ENCODE data around the gene RNF130.

The RNF130 gene

GRCh38 chr5:179912951-179913350, 158.6 kb downstream of the RNF130 start:
- DNase-seq: no peak

DNA sequence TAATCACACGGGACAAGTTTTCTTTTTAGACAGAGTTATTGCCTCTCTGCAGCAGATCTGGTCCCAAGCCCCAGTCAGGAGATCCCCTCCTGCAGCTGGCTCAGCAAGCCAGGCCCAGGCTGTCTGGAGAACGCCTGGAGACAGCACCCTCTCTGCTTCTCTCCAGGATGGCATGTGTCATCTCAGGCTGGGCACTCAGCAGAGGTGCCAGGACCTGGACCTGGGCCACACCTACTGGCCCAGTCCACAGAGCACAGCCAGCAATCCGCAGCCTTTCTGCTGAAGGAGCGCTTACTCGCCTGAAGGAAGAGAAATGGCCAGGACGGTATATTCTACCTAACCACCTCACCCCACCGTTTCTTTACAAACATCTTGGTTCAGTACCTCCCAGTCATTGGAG, 159.2 kb downstream of the RNF130 start:
- no peak for DNase-seq

DNA sequence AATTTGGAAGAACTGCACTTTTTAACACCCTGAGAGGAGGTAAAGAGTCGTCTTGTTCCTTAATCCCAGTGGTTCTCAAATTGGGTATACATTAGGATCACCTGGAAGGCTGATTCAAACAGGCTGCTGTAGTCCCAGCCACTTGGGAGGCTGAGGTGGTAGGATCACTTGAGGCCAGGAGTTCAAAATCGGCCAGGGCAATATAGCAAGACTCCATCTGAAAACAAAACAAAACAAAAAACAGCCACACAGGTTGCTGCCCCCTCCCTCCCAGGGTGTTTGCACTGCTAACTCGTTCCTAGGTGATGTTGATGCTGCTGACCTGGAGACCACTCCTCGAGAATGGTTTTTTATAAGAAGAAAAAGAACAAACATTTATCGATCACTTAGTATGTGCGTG, 162.3 kb downstream of the RNF130 start:
- DNase-seq: no peak

DNA sequence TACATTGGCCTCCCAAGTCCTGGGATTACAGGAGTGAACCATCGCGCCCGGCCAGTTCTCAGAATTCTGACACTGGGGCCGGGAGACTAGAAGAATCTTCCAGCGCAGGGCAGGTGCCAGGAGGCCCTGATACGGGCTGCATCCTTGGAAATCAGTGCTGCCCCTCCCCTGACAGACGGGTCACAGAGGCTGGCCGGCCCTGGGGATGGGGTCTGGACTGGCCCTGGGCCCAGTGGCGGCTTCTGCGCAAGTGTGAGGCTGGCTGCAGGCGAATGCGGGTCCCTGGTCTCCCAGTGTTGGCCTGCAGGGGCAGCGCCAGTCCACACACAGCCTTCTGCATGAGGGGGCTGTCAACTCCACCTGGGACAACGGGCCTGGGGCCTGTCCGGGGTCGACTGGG, 163.0 kb downstream of the RNF130 start:
- no peak for DNase-seq

DNA sequence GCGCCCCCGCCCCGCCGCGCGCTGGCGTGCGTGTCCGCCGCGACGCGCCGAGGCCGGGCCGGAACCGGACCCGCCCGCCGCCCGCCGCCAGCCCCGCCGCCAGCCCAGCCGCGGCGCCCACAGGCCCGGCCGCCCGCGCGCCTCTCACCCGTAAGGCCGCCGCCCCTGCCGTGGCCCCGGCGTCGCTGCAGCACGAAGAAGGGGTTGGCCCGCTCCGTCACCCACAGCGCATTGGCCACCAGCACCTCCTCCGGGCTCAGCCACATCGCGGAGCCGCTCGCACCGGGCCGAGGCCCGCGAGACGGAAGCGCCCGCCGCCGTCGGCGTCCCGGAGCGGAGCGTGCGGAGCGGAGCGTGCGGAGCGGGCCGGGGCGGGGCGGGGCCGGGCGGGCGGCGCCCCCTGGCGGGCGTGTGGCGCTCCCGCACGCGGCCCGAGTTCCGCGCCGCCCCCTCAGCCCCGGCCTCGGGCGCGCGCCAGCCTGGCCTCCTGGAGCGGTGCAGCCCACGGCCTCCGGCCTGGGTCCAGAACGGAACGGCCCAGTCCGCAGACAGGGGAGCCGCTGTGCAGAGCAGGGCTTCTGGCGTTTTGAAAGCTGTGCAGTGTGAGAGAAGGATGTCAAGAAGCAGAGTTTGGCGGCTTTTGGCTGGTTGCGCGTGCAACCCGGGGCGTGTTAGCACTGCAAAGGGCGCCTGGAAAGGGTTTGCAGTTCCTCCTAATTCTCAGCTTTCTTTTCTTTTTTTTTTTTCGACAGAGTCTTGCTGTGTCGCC, 163.8 kb downstream of the RNF130 start, which contains the start of gene TBC1D9B:
TSS of gene TBC1D9B (minus strand) at position 342 of the 769 bp plus-strand sequence. CDS start at position 266, 76 bp downstream.
- DNase-seq: peak; percentile 63

DNA sequence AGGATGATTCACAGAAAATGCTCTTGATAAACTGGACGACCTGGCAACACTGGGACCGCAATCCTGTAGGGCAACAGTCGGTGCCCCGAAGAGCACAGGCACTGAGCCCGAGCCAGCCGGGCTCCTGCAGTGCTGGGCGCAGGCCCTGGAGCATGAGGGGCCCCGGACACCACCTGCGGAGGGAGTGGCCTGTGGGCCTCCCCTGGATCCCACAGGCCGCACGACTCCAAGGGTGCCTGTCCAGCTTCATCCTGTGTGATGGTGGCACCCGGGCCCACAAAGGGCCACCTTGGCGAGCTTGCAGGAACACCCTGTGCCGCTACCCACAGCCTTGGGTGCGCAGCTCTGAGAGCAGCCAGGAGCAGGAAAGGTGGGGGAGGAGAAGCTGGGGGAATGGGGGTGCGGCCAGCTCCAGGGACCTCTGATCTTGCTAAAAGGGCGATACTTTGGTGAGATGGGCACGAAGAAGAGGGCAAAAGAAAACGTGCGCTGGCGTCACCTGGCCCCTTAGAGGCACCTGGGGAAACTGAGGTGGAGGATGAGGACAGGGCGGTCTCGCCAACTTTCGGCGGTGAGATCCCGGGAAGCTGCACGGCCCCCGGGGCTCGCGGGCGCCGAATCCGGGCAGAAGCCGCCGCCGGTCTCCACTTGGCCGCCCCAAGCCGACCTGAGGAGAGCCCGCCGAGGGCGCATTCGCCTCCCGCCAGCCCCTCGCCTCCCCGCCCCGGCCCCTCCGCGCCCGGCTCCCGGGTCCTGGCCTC, 164.6 kb downstream of the RNF130 start:
- peak; percentile 16 for DNase-seq

DNA sequence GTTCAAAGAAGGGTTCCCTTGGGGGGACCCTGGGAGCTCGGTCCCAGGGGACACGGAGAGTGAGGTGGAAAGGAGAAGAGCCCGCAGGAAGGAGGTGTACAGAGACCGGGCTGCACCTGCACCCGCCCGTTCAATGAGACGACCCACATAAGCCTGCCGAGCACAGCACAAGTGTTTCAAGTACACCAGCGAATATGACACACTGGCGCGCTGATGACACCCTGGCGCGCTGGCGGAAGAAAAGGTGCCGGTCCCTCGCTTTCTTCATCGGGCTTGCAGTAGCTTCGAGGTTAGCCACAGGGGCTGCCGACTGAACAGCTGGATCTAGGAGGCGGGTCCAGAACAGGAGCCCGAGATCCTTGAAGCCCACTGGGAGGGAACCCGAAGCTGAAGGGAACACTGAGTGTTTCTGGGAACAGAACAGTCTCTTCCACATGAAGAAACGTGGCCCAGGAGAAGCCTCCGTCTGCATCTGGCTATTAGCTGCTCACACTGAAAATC, 165.2 kb downstream of the RNF130 start:
- DNase-seq: no peak

DNA sequence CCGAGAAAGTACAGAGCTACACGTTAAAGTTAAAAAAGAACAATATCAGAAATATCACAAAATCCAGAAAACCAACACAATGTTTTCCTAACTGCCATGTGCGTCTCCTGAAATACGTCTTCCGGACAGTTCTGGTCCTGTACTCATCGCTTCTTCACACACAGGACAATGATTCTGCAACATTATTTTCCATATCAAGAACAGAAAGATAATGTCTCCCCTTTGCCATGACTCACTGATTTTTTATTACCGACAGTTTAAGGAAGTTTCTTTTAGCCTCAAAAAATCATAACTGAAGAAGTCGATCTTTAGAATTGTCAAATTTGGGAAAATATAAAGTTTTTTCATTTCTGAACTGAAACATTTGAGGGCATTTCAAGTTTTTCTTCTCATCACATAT, 166.4 kb downstream of the RNF130 start:
- DNase-seq: no peak

All from T-helper 9 cell (primary cell).